Measurements from ENCODE around the gene NF2.

NF2 gene

GRCh38 chr22:29697853-29698598 is 94.6 kb downstream of the NF2 start:
- Histone ChIP-seq H2AFZ (ENCODE audit: low read length) (no peak overlapping the region), H3K9ac (ENCODE audit: low read depth, low read length, poor library complexity, severe bottlenecking) (no peak overlapping the region), H3K9me2 (replicated peaks; ENCODE audit: low read depth, low read length) (no peaks in the 10 kb centered on the region), H3K27me3 (ENCODE audit: insufficient read depth, low read length, poor library complexity, severe bottlenecking) (no peaks in the 10 kb centered on the region), H3K36me3 (ENCODE audit: insufficient read depth, low read length) (peaks cover 38% of the 10 kb centered on the region; the same call in 1 of the 2 replicates), H3K4me2 (ENCODE audit: low read depth, low read length, poor library complexity, severe bottlenecking) (no peak overlapping the region), H3K4me1 (ENCODE audit: insufficient read depth, low read length, poor library complexity, severe bottlenecking) (no peaks in the 10 kb centered on the region), H4K20me1 (ENCODE audit: insufficient read depth, low read length, poor library complexity, severe bottlenecking) (no peaks in the 10 kb centered on the region), H3F3A (ENCODE audit: low read depth) (no peaks in the 10 kb centered on the region), H3K9me3 (ENCODE audit: insufficient read depth, low read depth, low read length) (no peaks in the 10 kb centered on the region), H3K4me3 (ENCODE audit: low read length, poor library complexity, severe bottlenecking) (no peak overlapping the region), H3K79me2 (ENCODE audit: insufficient read depth, low read length) (no peaks in the 10 kb centered on the region)
- TF ChIP-seq EZH2phosphoT487 (IDR thresholded peaks at IDR 0.05; ENCODE audit: borderline replicate concordance) (no peak), CTCF (conservative IDR thresholded peaks at IDR 0.05; ENCODE audit: low read length) (no peak)

- Histone ChIP-seq H3K9me2 (replicated peaks; ENCODE audit: low read depth, low read length) (no peaks in the 10 kb centered on the region), H2AFZ (ENCODE audit: low read length) (no peak overlapping the region), H3K4me3 (ENCODE audit: low read length, poor library complexity, severe bottlenecking) (no peak overlapping the region), H3K27me3 (ENCODE audit: insufficient read depth, low read length, poor library complexity, severe bottlenecking) (no peaks in the 10 kb centered on the region), H3K4me1 (ENCODE audit: insufficient read depth, low read length, poor library complexity, severe bottlenecking) (no peaks in the 10 kb centered on the region), H3K36me3 (ENCODE audit: insufficient read depth, low read length) (peaks cover 17% of the 10 kb centered on the region; the same call in 1 of the 2 replicates), H3K4me2 (ENCODE audit: low read depth, low read length, poor library complexity, severe bottlenecking) (no peak overlapping the region), H3F3A (ENCODE audit: low read depth) (no peaks in the 10 kb centered on the region), H3K9me3 (ENCODE audit: insufficient read depth, low read depth, low read length) (no peaks in the 10 kb centered on the region), H3K9ac (ENCODE audit: low read depth, low read length, poor library complexity, severe bottlenecking) (no peak overlapping the region), H3K79me2 (ENCODE audit: insufficient read depth, low read length) (no peaks in the 10 kb centered on the region), H4K20me1 (ENCODE audit: insufficient read depth, low read length, poor library complexity, severe bottlenecking) (no peaks in the 10 kb centered on the region)
- no peak for TF ChIP-seq EZH2phosphoT487 (IDR thresholded peaks at IDR 0.05; ENCODE audit: borderline replicate concordance)
- no peak for TF ChIP-seq CTCF (conservative IDR thresholded peaks at IDR 0.05; ENCODE audit: low read length)
Measured at GRCh38 chr22:29700206-29700899, 96.9 kb downstream of the NF2 start.

GRCh38 chr22:29700900-29701154 is 97.4 kb downstream of the NF2 start:
- H3K36me3 ChIP-seq (ENCODE audit: insufficient read depth, low read length): peaks cover 13% of the 10 kb centered on the region; the same call in 1 of the 2 replicates
- no peaks in the 10 kb centered on the region for H3K9me3 ChIP-seq (ENCODE audit: insufficient read depth, low read depth, low read length)
- no peaks in the 10 kb centered on the region for H3K79me2 ChIP-seq (ENCODE audit: insufficient read depth, low read length)
- H3K27me3 ChIP-seq (ENCODE audit: insufficient read depth, low read length, poor library complexity, severe bottlenecking): no peaks in the 10 kb centered on the region
- H3K4me1 ChIP-seq (ENCODE audit: insufficient read depth, low read length, poor library complexity, severe bottlenecking): no peaks in the 10 kb centered on the region
- H3K9ac ChIP-seq (ENCODE audit: low read depth, low read length, poor library complexity, severe bottlenecking): no peak overlapping the region
- TF ChIP-seq CTCF (conservative IDR thresholded peaks at IDR 0.05; ENCODE audit: low read length) (no peak), EZH2phosphoT487 (IDR thresholded peaks at IDR 0.05; ENCODE audit: borderline replicate concordance) (no peak)
- no peaks in the 10 kb centered on the region for H3F3A ChIP-seq (ENCODE audit: low read depth)
- H3K4me3 ChIP-seq (ENCODE audit: low read length, poor library complexity, severe bottlenecking): no peak overlapping the region
- no peaks in the 10 kb centered on the region for H3K9me2 ChIP-seq (replicated peaks; ENCODE audit: low read depth, low read length)
- H4K20me1 ChIP-seq (ENCODE audit: insufficient read depth, low read length, poor library complexity, severe bottlenecking): no peaks in the 10 kb centered on the region
- H3K4me2 ChIP-seq (ENCODE audit: low read depth, low read length, poor library complexity, severe bottlenecking): no peak overlapping the region
- no peak overlapping the region for H2AFZ ChIP-seq (ENCODE audit: low read length)
